ENCODE results near the gene RUNX3.

Gene RUNX3

GRCh38 chr1:24905355-24905978, 24.6 kb downstream of the RUNX3 start:
- Mint-ChIP-seq H3K27ac (no peak overlapping the region), H3K9me3 (no peaks in the 10 kb centered on the region), H3K4me3 (no peak overlapping the region), H3K4me1 (ENCODE audit: low read depth) (no peaks in the 10 kb centered on the region), H3K27me3 (ENCODE audit: low read depth) (no peaks in the 10 kb centered on the region), H3K36me3 (ENCODE audit: low read depth) (peaks cover 42% of the 10 kb centered on the region)
- DNase-seq (ENCODE audit: low spot score) = no peak

DNA sequence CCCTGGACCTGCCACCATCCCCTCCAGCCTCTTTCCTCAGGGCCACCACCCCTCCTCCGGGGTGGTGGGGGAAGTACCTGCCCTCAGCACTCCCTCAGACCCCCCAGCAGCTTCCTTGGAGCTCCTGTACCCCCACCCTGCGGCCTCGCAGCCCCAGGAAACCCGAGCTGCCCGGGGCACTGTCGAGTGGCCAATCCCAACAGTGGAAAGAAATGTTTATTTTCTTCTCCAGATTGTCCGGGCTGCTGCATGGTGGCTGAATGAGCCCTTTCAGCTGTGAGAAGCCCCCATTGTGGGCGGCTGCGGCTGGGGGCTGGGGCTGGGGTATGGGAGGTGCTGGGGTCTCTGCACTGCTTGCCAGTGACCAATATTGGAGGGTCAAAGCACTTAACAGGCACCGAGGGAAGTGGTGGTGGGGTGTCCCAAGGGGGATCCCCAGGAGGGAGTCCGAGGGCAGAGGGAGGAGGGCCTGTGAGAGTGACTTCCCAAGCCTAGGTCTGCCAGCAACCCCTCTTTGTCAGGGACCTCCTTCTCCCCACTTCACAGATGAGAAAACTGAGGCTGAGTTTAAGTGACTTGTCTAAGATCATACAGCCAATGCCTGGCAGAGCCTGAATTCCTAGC, 25.2 kb downstream of the RUNX3 start:
- Mint-ChIP-seq H3K27me3 (ENCODE audit: low read depth) (no peaks in the 10 kb centered on the region), H3K4me3 (no peak overlapping the region), H3K36me3 (ENCODE audit: low read depth) (peaks cover 46% of the 10 kb centered on the region), H3K9me3 (no peaks in the 10 kb centered on the region), H3K27ac (no peak overlapping the region), H3K4me1 (ENCODE audit: low read depth) (peaks cover 2% of the 10 kb centered on the region)
- no peak for DNase-seq (ENCODE audit: low spot score)

GRCh38 chr1:24903955-24904730, 25.9 kb downstream of the RUNX3 start:
- no peak for DNase-seq (ENCODE audit: low spot score)
- no peak overlapping the region for H3K4me3 Mint-ChIP-seq
- no peak overlapping the region for H3K27ac Mint-ChIP-seq
- peaks cover 45% of the 10 kb centered on the region for H3K36me3 Mint-ChIP-seq (ENCODE audit: low read depth)
- H3K27me3 Mint-ChIP-seq (ENCODE audit: low read depth) = no peaks in the 10 kb centered on the region
- H3K4me1 Mint-ChIP-seq (ENCODE audit: low read depth) = peaks cover 6% of the 10 kb centered on the region
- no peaks in the 10 kb centered on the region for H3K9me3 Mint-ChIP-seq

DNA sequence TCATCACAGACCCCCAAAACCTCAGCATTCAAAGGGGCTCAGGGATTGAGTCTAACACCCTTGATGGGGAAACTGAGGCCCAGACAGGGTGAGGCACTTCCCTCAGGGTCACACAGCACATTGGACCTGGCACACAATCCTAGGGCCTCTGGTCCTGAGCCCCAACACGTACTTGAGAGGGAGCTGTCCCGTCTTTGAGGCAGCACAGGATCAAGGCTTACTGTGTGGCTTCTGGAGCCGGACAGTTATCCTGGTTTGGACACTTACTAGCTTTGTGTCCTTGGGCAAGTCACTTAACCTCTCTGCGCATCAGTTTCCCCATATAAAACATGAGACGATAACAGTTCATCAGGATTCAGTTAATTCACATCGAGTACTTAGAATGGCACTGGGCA, 26.5 kb downstream of the RUNX3 start:
- Mint-ChIP-seq H3K4me3 (no peak overlapping the region), H3K27me3 (ENCODE audit: low read depth) (no peaks in the 10 kb centered on the region), H3K36me3 (ENCODE audit: low read depth) (peaks cover 47% of the 10 kb centered on the region), H3K4me1 (ENCODE audit: low read depth) (peaks cover 9% of the 10 kb centered on the region), H3K9me3 (no peaks in the 10 kb centered on the region), H3K27ac (no peak overlapping the region)
- no peak for DNase-seq (ENCODE audit: low spot score)

GRCh38 chr1:24903011-24903461, 27.0 kb downstream of the RUNX3 start:
- no peak for DNase-seq (ENCODE audit: low spot score)
- Mint-ChIP-seq H3K36me3 (ENCODE audit: low read depth) (peaks cover 43% of the 10 kb centered on the region), H3K4me1 (ENCODE audit: low read depth) (peaks cover 12% of the 10 kb centered on the region), H3K9me3 (no peaks in the 10 kb centered on the region), H3K27ac (no peak overlapping the region), H3K4me3 (no peak overlapping the region), H3K27me3 (ENCODE audit: low read depth) (no peaks in the 10 kb centered on the region)

DNA sequence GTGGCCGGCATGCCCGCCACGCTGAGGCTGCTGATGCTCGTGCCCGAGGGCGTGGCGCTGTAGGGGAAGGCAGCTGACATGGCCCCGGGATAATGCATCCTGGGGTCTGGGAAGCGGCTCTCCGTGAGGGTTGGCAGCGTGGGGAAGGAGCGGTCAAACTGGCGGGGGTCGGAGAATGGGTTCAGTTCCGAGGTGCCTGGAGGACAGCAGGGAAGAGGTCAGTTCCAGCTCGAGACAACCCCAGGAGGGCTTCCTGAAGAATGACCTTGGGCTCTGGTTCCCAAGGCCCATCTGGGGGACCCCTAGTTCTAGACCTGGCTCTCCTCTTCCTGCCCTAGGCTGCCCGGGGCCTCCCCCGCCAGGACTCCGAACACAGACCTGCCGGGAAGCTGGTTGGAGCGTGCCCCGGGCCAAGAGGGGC, 27.6 kb downstream of the RUNX3 start:
- no peak for DNase-seq (ENCODE audit: low spot score)
- no peaks in the 10 kb centered on the region for H3K27me3 Mint-ChIP-seq (ENCODE audit: low read depth)
- no peaks in the 10 kb centered on the region for H3K9me3 Mint-ChIP-seq
- H3K4me1 Mint-ChIP-seq (ENCODE audit: low read depth) = peaks cover 12% of the 10 kb centered on the region
- H3K27ac Mint-ChIP-seq = no peak overlapping the region
- no peak overlapping the region for H3K4me3 Mint-ChIP-seq
- H3K36me3 Mint-ChIP-seq (ENCODE audit: low read depth) = peaks cover 37% of the 10 kb centered on the region

- no peak overlapping the region for H3K4me3 Mint-ChIP-seq
- H3K9me3 Mint-ChIP-seq = no peaks in the 10 kb centered on the region
- H3K27me3 Mint-ChIP-seq (ENCODE audit: low read depth) = no peaks in the 10 kb centered on the region
- H3K27ac Mint-ChIP-seq = no peak overlapping the region
- no peak for DNase-seq (ENCODE audit: low spot score)
- H3K4me1 Mint-ChIP-seq (ENCODE audit: low read depth) = peaks cover 12% of the 10 kb centered on the region
- H3K36me3 Mint-ChIP-seq (ENCODE audit: low read depth) = peaks cover 35% of the 10 kb centered on the region
These were observed 28.1 kb downstream of the RUNX3 start for GRCh38 chr1:24901791-24902470.

DNA sequence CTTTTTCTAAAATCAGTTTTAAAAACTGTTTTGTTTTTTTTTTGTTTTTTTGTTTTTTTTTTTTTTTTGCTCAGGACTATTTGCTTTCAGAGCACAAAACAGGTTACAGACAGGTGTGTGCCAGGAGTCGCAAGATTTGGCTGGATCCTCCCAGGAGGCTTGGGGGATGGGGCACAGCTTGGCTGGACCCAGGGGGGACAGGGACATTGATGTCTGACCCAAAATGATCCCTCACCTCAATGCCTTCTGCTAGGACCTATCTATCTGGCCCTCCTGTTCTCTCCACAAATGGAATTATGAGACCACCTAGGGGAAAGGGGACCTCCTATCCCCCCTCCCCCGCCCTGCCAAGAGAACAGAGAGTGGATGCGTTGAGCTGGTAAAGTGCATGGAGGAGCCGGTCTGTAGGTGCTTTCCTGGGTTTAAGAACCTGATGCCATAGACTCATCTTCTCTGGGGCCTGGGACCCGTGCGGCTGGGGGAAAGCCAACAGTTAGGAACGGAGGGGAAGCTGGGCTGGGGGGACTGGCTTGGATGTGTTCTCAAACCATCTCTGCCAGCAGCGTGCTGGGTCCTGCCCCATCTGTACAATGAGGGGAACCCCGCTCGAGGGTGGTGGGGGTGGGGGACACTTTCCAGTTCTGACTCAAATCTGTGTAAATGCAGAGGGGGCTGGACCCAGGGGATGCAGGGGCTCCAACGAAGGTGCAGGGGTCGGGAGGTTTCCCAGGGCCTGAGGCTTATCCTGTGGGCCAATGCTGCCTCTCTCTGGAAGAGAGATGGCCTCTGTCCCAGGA, 28.9 kb downstream of the RUNX3 start:
- no peak overlapping the region for H3K4me3 Mint-ChIP-seq
- DNase-seq (ENCODE audit: low spot score) = no peak
- H3K9me3 Mint-ChIP-seq = no peaks in the 10 kb centered on the region
- peaks cover 32% of the 10 kb centered on the region for H3K36me3 Mint-ChIP-seq (ENCODE audit: low read depth)
- H3K27ac Mint-ChIP-seq = peak overlapping the region; percentile 17
- H3K27me3 Mint-ChIP-seq (ENCODE audit: low read depth) = no peaks in the 10 kb centered on the region
- peaks cover 13% of the 10 kb centered on the region for H3K4me1 Mint-ChIP-seq (ENCODE audit: low read depth)

- Mint-ChIP-seq H3K9me3 (no peaks in the 10 kb centered on the region), H3K36me3 (ENCODE audit: low read depth) (peaks cover 32% of the 10 kb centered on the region), H3K4me1 (ENCODE audit: low read depth) (peaks cover 15% of the 10 kb centered on the region), H3K4me3 (no peak overlapping the region), H3K27ac (no peak overlapping the region), H3K27me3 (ENCODE audit: low read depth) (no peaks in the 10 kb centered on the region)
- no peak for DNase-seq (ENCODE audit: low spot score)
These were observed 29.6 kb downstream of the RUNX3 start for GRCh38 chr1:24900486-24900849.

DNA sequence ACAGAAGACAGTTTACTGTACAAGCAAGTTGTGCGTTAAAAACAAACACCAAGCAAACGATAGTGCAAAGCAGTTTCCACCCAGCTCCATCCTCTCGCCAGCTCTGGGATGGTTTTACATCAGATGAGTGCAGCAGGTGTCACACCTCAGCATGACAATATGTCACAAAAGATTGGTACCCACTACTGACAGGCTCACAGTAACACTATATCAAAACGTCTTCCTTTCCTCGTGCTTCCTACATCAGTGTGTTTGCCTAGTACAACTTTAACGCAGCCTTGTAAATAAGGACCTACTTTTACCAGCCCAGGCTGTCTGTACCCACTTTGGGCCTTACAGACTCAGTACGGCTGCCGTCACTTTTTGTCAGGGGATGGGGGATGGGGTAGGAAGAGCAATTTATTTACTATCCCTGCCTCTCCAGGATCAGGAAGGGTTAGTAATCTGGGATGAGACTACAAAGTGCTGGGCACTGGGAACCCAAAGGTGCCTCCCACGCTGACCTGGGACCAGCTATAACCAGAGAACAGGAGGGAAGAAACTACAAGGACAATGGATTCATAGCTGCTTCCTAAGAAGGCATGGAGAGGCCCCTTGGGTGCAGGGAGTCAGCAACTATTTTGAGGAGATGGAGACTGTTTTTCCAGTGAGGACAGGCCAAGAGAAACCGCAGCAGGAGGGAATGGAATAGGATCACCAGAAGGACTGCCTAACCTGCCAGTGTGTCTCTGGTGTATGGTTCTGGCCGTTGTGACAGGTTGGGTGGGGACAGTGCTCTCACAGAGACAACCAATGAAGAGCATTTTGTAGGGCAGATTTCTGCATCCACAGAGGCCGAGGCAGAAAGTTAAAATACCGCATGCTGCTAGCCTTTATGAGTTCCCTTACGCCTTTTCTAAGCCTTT, 30.2 kb downstream of the RUNX3 start:
- H3K27ac Mint-ChIP-seq = peak overlapping the region; percentile 13
- H3K4me3 Mint-ChIP-seq = no peak overlapping the region
- no peaks in the 10 kb centered on the region for H3K27me3 Mint-ChIP-seq (ENCODE audit: low read depth)
- H3K9me3 Mint-ChIP-seq = no peaks in the 10 kb centered on the region
- peaks cover 15% of the 10 kb centered on the region for H3K4me1 Mint-ChIP-seq (ENCODE audit: low read depth)
- peaks cover 32% of the 10 kb centered on the region for H3K36me3 Mint-ChIP-seq (ENCODE audit: low read depth)
- no peak for DNase-seq (ENCODE audit: low spot score)

DNA sequence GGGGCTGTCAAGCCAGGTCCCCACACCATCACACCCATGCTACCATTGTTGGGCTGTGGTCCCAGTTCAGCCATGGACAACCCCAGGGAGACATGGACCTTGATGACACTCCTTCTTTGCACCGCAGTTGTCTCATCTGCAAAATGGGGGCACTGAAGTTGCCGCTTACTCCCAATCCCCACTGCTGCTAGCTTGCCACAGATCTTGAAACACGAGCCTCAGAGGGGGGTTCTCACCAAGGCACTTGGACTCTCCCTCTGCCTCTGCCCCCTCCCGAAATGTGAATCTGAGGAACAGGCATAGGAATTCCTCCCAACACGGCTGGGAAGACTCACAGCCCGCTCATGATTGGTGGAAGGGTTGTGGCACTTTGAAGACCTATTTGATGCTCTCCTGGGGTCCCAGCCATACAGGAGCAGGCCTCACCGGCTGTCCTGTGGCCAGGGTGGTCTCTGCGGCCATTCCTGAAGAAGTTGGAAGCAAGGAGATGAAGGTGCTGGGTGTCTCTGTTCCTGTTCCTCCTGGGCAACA, 31.1 kb downstream of the RUNX3 start:
- Mint-ChIP-seq H3K36me3 (ENCODE audit: low read depth) (peaks cover 29% of the 10 kb centered on the region), H3K27ac (no peak overlapping the region), H3K27me3 (ENCODE audit: low read depth) (no peaks in the 10 kb centered on the region), H3K4me1 (ENCODE audit: low read depth) (peaks cover 15% of the 10 kb centered on the region), H3K9me3 (no peaks in the 10 kb centered on the region), H3K4me3 (no peak overlapping the region)
- no peak for DNase-seq (ENCODE audit: low spot score)

GRCh38 chr1:24898152-24898908, 31.7 kb downstream of the RUNX3 start:
- no peaks in the 10 kb centered on the region for H3K27me3 Mint-ChIP-seq (ENCODE audit: low read depth)
- no peaks in the 10 kb centered on the region for H3K9me3 Mint-ChIP-seq
- H3K36me3 Mint-ChIP-seq (ENCODE audit: low read depth) = peaks cover 26% of the 10 kb centered on the region
- no peak overlapping the region for H3K4me3 Mint-ChIP-seq
- peaks cover 15% of the 10 kb centered on the region for H3K4me1 Mint-ChIP-seq (ENCODE audit: low read depth)
- DNase-seq (ENCODE audit: low spot score) = peak; percentile 34
- no peak overlapping the region for H3K27ac Mint-ChIP-seq

Measured in T-helper 2 cell treated with Interferon-gamma antibody and Interleukin-4, amounts not matched to agents 5 μg/mL and 100 μg/mL, for 36 hours (primary cell).